GM12801 (cell line): ENCODE results near the gene ZNF469.

Experiments used
- CTCF ChIP-seq: IDR thresholded peaks from one replicate; pipeline ENCODE4 v1.5.1; 2011; ENCODE audit warnings: control low read depth; ENCODE audit not compliant: insufficient read length; ENCODE audit errors: extremely low read depth

The ZNF469 gene

GRCh38 chr16:88428156-88428555 is 45.4 kb downstream of the ZNF469 start:
- TF ChIP-seq CTCF = no peak

GRCh38 chr16:88428616-88429386 is 46.0 kb downstream of the ZNF469 start:
- no peak for TF ChIP-seq CTCF

GRCh38 chr16:88429387-88430184 is 46.8 kb downstream of the ZNF469 start:
- TF ChIP-seq CTCF = no peak

- no peak for TF ChIP-seq CTCF
Observed at GRCh38 chr16:88430185-88430523, 47.4 kb downstream of the ZNF469 start.

DNA sequence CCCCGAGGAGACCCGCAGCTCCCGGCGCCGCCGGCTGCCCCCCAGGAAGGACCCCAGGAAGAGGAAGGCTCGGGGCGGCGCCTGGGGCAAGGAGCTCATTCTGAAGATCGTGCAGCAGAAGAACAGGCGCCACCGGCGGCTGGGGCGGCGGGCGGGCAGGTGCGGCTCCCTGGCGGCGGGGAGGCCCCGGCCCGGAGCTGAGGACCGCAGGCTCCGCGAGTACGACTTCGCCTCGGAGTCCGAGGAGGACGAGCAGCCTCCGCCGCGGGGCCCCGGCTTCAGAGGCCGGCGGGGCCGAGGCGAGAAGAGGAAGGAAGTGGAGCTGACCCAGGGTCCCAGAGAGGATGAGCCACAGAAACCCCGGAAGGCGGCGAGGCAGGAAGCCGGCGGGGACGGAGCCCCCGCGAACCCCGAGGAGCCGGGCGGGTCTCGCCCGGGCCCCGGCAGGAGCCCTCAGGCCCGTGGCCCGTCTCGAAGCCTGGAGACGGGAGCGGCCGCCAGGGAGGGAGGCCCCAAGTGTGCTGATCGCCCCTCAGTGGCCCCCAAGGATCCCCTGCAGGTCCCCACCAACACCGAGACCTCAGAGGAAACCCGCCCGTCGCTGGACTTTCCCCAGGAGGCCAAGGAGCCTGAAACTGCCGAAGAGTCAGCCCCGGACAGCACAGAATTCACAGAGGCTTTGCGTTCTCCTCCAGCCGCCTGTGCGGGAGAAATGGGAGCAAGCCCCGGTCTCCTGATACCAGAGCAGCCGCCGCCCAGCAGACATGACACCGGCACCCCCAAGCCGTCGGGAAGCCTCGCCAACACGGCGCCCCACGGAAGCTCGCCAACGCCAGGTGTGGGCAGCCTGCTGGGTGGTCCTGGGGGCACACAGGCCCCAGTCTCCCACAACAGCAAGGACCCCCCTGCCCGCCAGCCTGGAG is 48.0 kb downstream of the ZNF469 start:
- TF ChIP-seq CTCF = no peak

- TF ChIP-seq CTCF = no peak
Observed at GRCh38 chr16:88431651-88432050, 48.9 kb downstream of the ZNF469 start.

DNA sequence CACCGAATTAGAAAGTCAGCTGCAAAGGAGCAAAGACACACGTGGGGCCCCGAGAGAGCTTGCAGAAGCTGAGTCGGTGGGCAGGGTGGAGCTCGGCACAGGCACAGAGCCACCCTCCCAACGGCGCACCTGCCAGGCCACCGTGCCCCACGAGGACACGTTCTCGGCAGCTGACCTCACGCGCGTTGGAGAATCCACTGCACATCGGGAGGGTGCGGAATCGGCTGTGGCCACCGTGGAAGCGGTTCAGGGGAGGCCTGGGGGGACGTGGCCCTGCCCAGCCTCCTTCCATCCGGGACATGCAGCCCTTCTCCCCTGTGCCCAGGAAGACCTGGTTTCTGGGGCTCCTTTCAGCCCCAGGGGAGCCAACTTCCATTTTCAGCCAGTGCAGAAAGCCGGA is 49.4 kb downstream of the ZNF469 start:
- no peak for TF ChIP-seq CTCF
